ENCODE results near the gene PITPNB.

DNA sequence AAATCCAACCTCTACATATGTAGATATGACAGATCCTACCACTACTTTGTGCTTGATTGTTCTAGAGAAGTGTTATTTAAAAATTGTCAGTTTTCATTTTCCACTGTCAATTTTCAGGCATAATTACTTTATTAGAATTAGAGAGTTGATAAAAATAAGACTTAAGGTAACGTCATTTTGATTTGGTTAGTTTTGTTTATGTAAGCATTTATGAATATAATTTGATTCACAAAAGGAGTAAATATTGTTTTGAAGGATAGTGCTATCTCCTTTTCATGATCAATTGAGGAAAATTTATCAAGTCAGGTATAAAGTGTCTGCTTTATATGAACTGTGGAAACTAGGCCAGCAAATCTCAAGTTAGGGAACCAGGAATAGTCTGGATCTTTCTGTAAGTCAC lies 42.6 kb upstream of the PITPNB start:
- TF ChIP-seq, protein P1, sequence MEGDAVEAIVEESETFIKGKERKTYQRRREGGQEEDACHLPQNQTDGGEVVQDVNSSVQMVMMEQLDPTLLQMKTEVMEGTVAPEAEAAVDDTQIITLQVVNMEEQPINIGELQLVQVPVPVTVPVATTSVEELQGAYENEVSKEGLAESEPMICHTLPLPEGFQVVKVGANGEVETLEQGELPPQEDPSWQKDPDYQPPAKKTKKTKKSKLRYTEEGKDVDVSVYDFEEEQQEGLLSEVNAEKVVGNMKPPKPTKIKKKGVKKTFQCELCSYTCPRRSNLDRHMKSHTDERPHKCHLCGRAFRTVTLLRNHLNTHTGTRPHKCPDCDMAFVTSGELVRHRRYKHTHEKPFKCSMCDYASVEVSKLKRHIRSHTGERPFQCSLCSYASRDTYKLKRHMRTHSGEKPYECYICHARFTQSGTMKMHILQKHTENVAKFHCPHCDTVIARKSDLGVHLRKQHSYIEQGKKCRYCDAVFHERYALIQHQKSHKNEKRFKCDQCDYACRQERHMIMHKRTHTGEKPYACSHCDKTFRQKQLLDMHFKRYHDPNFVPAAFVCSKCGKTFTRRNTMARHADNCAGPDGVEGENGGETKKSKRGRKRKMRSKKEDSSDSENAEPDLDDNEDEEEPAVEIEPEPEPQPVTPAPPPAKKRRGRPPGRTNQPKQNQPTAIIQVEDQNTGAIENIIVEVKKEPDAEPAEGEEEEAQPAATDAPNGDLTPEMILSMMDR (IDR thresholded peaks at IDR 0.05), result no peak
- TF ChIP-seq POLR2A (IDR thresholded peaks at IDR 0.05), result no peak
